ENCODE measurements around the gene GNG12. TPM values are rescaled to one million over a fixed set of nuclear protein-coding genes. Genes with fewer than 3 reads are reported as not detected.

Gene GNG12
- total RNA-seq, 1 experiment from 2014 or later, result 66.1 TPM

DNA sequence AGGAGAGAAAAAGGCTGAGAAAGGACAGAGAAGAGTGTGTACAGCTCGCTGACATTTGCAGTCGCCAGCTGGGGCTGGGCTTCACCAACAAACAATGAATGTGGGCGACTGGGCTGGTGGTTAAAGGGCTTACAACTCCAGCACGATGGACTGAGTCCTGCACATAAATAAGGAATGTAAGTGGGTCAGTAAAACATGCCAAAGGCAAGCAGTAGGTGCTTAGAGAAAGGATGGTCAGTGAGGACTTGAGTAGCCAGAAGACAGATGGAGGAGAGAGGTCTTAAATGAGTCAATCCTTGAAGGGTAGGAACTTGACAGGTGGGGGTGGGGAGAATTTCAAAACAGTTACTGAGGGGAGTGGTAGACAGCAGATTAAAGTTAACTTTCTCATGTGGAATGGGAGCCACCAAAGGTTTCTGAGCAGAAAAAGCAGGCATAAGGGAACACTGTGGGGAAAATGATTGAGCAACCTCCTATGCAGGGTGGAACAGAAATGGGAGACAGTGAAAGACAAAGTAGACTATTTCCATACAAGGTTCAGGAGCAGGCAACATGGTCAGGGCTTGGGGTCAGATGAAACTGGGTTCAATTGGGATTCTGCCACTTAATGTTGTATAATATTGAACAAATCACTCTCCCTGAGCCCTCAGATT, 110.8 kb downstream of the GNG12 start:
- TF ChIP-seq, protein P1, sequence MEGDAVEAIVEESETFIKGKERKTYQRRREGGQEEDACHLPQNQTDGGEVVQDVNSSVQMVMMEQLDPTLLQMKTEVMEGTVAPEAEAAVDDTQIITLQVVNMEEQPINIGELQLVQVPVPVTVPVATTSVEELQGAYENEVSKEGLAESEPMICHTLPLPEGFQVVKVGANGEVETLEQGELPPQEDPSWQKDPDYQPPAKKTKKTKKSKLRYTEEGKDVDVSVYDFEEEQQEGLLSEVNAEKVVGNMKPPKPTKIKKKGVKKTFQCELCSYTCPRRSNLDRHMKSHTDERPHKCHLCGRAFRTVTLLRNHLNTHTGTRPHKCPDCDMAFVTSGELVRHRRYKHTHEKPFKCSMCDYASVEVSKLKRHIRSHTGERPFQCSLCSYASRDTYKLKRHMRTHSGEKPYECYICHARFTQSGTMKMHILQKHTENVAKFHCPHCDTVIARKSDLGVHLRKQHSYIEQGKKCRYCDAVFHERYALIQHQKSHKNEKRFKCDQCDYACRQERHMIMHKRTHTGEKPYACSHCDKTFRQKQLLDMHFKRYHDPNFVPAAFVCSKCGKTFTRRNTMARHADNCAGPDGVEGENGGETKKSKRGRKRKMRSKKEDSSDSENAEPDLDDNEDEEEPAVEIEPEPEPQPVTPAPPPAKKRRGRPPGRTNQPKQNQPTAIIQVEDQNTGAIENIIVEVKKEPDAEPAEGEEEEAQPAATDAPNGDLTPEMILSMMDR (conservative IDR thresholded peaks at IDR 0.05; ENCODE audit: low read depth, low read length), result no peak
- TF ChIP-seq EZH2 (IDR thresholded peaks at IDR 0.05; ENCODE audit: low read length, unreplicated experiment) (no peak), EZH2phosphoT487 (IDR thresholded peaks at IDR 0.05; ENCODE audit: borderline replicate concordance, low read length) (no peak)
- BruUV-seq (replicated peaks), result no TSS peak
- no peak overlapping the region for H3K9ac ChIP-seq (ENCODE audit: low read length)
- no peak overlapping the region for H3K4me3 ChIP-seq (ENCODE audit: low read length)
- no peaks in the 10 kb centered on the region for H4K20me1 ChIP-seq (ENCODE audit: low read length)
- H3K9me2 ChIP-seq (replicated peaks; ENCODE audit: low read length), result no peaks in the 10 kb centered on the region
- no peak overlapping the region for H2AFZ ChIP-seq (ENCODE audit: low read length)
- ChIA-PET CTCF (interaction anchor here (0.6 kb wide), 1 partner anchor 22 kb away, joined by 7 read pairs; no protein-coding TSS in a partner anchor), POLR2A (ENCODE audit: unreplicated experiment) (no interaction called here)
- ATAC-seq, result no peak
- no peaks in the 10 kb centered on the region for H3K9me3 ChIP-seq (ENCODE audit: low read length)
- no peaks in the 10 kb centered on the region for H3K27me3 ChIP-seq (ENCODE audit: low read length)
- no peak for DNase-seq
- no peaks in the 10 kb centered on the region for H3K36me3 ChIP-seq (ENCODE audit: low read depth, low read length)
- intact Hi-C loops (cut with micrococcal nuclease), result no loop called here
- H3K79me2 ChIP-seq (ENCODE audit: low read length), result 0 out of 2 replicates have a peak, but pooled peaks cover 4% of the 10 kb centered on the region
- H3K4me1 ChIP-seq (ENCODE audit: insufficient read depth, low read length), result peaks cover 65% of the 10 kb centered on the region
- H3K27ac ChIP-seq (ENCODE audit: low read length), result no peak overlapping the region
- H3F3A ChIP-seq (ENCODE audit: low read length, unreplicated experiment), result peaks cover 5% of the 10 kb centered on the region
- no peak overlapping the region for H3K4me2 ChIP-seq (ENCODE audit: low read length)

DNA sequence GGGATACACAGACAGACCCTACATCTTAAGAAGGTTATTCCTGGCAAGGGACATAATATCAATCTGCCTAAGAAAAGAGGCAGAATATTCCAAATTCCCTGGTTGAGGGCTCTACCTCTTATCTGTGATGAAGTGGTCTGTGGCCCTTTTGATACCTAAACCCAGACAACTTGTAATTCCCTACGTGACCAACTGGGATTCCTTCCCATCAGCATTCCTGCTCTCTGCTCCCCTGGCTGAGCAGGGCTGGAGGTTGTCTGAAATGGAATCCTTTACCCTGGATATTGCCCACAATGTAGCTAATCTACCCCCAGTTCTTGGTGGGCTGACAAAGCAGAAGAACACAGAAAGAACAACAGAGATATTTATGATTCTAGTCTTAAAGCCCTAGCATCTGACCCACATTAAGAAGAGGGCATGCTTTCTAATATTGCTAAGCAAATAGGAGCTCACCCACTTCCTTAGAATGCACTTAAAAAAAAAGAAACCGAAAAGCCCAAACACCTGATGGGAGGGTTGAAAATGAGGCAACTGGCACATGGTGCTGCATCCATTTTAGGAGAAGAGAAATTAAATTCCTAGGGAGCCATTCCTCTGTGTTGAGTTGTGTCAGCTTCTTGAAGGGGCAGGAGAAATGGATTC, 111.5 kb downstream of the GNG12 start:
- Histone ChIP-seq H3K27me3 (ENCODE audit: low read length) (no peaks in the 10 kb centered on the region), H3K4me1 (ENCODE audit: insufficient read depth, low read length) (peaks cover 69% of the 10 kb centered on the region), H3K9ac (ENCODE audit: low read length) (no peak overlapping the region), H3K9me3 (ENCODE audit: low read length) (no peaks in the 10 kb centered on the region), H2AFZ (ENCODE audit: low read length) (no peak overlapping the region), H3K4me3 (ENCODE audit: low read length) (no peak overlapping the region), H3K79me2 (ENCODE audit: low read length) (0 out of 2 replicates have a peak, but pooled peaks cover 4% of the 10 kb centered on the region), H4K20me1 (ENCODE audit: low read length) (no peaks in the 10 kb centered on the region), H3K36me3 (ENCODE audit: low read depth, low read length) (no peaks in the 10 kb centered on the region), H3F3A (ENCODE audit: low read length, unreplicated experiment) (peaks cover 3% of the 10 kb centered on the region), H3K27ac (ENCODE audit: low read length) (no peak overlapping the region), H3K9me2 (replicated peaks; ENCODE audit: low read length) (no peaks in the 10 kb centered on the region), H3K4me2 (ENCODE audit: low read length) (no peak overlapping the region)
- intact Hi-C loops (cut with micrococcal nuclease), result no loop called here
- CTCF ChIA-PET, result interaction anchor here (0.6 kb wide), 1 partner anchor 21 kb away, joined by 7 read pairs; no protein-coding TSS in a partner anchor
- BruUV-seq (replicated peaks), result no TSS peak
- DNase-seq (no peak), ATAC-seq (no peak)
- POLR2A ChIA-PET (ENCODE audit: unreplicated experiment), result no interaction called here
- TF ChIP-seq, protein P1 (conservative IDR thresholded peaks at IDR 0.05; ENCODE audit: low read depth, low read length), result no peak
- no peak for TF ChIP-seq EZH2phosphoT487 (IDR thresholded peaks at IDR 0.05; ENCODE audit: borderline replicate concordance, low read length)
- no peak for TF ChIP-seq EZH2 (IDR thresholded peaks at IDR 0.05; ENCODE audit: low read length, unreplicated experiment)

GRCh38 chr1:67721112-67721511, 112.2 kb downstream of the GNG12 start:
- ChIA-PET POLR2A (ENCODE audit: unreplicated experiment) (no interaction called here), CTCF (no interaction called here)
- TF ChIP-seq EZH2 (IDR thresholded peaks at IDR 0.05; ENCODE audit: low read length, unreplicated experiment) (no peak), EZH2phosphoT487 (IDR thresholded peaks at IDR 0.05; ENCODE audit: borderline replicate concordance, low read length) (no peak)
- TF ChIP-seq, protein P1 (conservative IDR thresholded peaks at IDR 0.05; ENCODE audit: low read depth, low read length), result no peak
- ATAC-seq (no peak), DNase-seq (no peak)
- BruUV-seq (replicated peaks), result no TSS peak
- intact Hi-C loops (cut with micrococcal nuclease), result no loop called here
- Histone ChIP-seq H4K20me1 (ENCODE audit: low read length) (no peaks in the 10 kb centered on the region), H3K4me1 (ENCODE audit: insufficient read depth, low read length) (peaks cover 68% of the 10 kb centered on the region), H3K79me2 (ENCODE audit: low read length) (0 out of 2 replicates have a peak, but pooled peaks cover 4% of the 10 kb centered on the region), H2AFZ (ENCODE audit: low read length) (no peak overlapping the region), H3K9me3 (ENCODE audit: low read length) (no peaks in the 10 kb centered on the region), H3K36me3 (ENCODE audit: low read depth, low read length) (no peaks in the 10 kb centered on the region), H3K4me3 (ENCODE audit: low read length) (no peak overlapping the region), H3K9ac (ENCODE audit: low read length) (no peak overlapping the region), H3F3A (ENCODE audit: low read length, unreplicated experiment) (no peaks in the 10 kb centered on the region), H3K27ac (ENCODE audit: low read length) (no peak overlapping the region), H3K4me2 (ENCODE audit: low read length) (no peak overlapping the region), H3K9me2 (replicated peaks; ENCODE audit: low read length) (no peaks in the 10 kb centered on the region), H3K27me3 (ENCODE audit: low read length) (no peaks in the 10 kb centered on the region)
